SK-MEL-5 (cell line): Measurements from ENCODE around the gene LMO7. TPM values are rescaled to one million over a fixed set of nuclear protein-coding genes. Genes with fewer than 3 reads are reported as not detected.

Experiments
- DNase-seq: peaks from one replicate; pipeline ENCODE4 v3.0.0-alpha.2; 2016; ENCODE audit warnings: low read depth, low spot score
- in situ Hi-C: cut with HindIII; loops from 2 replicates; pipeline ENCODE4 v1.10.0; 2016; ENCODE audit warnings: low sequenced_read_pairs, high pct_unique_total_duplicates, low pct_unique_long_range_greater_than_20kb
- total RNA-seq: library from RNA; depleted of rRNA; stranded (reverse); fragments of >200 nt; shearing (Covaris generic); gene quantifications from 2 replicates; pipeline ENCODE4 v1.2.3, GENCODE V29; 2014

LMO7 gene
- total RNA-seq, 1 experiment from 2014 or later = 2.4 TPM

DNA sequence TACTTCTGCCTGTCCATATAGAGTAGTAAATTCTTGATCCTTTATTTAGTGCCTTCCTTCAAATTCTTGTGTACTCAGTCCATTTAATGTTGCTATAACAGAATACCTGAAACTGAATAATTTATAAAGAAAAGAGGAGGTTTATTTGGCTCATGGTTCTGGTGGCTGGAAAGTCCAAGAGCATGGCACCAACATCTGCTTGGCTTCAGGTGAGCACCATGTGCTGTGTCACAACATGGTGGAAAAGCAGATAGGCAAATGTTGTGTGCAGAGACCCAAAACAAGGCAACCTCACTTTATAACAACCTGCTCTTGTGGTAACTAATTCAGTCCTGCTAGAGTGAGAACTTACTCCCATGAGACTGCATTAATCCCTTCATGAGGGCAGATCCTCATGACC, 195.3 kb downstream of the LMO7 start:
- no peak for DNase-seq
- in situ Hi-C loops = no loop called here

DNA sequence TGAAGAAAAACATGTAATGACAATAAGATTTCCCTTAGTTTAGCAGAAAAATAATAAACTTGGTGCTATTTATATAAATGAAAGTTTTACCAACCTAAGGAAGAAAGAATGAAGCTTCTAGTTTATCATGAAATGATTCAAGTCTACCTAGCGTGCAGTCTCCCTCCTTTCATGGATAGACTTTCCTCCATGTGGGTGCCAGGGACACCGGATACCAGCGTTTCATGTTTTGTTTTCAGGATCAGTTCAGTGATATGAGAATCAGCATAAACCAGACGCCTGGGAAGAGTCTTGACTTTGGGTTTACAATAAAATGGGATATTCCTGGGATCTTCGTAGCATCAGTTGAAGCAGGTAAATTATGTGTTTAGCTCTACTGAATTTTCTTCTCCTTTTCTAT, 196.7 kb downstream of the LMO7 start:
- in situ Hi-C loops = no loop called here
- no peak for DNase-seq

GRCh38 chr13:75836441-75836840, 200.3 kb downstream of the LMO7 start:
- in situ Hi-C loops = no loop called here
- no peak for DNase-seq

GRCh38 chr13:75838366-75839005, 202.4 kb downstream of the LMO7 start:
- in situ Hi-C loops = no loop called here
- DNase-seq = no peak

DNA sequence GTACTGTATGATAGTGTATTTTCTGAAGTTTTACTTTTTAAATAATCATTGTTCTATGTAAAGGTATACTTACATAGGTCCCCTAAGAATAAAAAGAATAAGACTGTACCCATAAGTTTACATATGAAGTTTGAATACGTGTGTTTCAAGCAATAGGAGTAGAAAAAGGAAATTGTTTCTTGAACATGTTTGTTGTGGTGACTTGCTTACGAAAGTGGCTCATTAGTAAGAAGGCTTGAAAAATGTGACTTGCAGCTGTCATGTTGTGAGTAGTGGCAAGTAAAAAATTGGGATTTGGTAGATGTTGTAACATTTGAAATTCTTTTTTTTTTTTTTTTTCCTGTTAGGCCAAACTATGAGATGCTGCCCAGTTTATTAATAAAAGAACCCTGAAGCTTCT, 203.3 kb downstream of the LMO7 start:
- in situ Hi-C loops = no loop called here
- DNase-seq = no peak

- DNase-seq = no peak
Observed at GRCh38 chr13:75841905-75842304, 205.8 kb downstream of the LMO7 start.

GRCh38 chr13:75843074-75843473, 206.9 kb downstream of the LMO7 start:
- no peak for DNase-seq

More at GRCh38 chr13:75841905-75842304, 205.8 kb downstream of the LMO7 start:
- in situ Hi-C loops = no loop called here

DNA sequence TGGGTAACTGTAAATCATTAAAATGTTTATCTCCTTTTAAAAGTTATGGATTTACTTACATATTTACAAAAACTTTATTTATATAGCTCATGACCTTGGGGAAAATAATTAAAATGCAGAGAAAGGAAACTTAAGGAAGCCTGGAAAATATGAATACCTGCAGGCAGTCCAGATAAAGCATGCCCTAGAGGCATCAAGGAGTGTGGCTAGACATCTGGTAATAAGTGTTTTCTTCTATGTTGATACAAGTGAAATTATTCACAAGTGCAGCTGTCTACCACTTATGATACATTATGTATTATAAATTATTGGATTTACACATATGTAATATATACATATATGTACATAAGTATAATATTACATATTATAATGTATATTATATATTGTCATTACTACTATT, 207.9 kb downstream of the LMO7 start:
- DNase-seq = no peak
- in situ Hi-C loops = no loop called here

More at GRCh38 chr13:75843074-75843473, 206.9 kb downstream of the LMO7 start:
- in situ Hi-C loops = no loop called here

DNA sequence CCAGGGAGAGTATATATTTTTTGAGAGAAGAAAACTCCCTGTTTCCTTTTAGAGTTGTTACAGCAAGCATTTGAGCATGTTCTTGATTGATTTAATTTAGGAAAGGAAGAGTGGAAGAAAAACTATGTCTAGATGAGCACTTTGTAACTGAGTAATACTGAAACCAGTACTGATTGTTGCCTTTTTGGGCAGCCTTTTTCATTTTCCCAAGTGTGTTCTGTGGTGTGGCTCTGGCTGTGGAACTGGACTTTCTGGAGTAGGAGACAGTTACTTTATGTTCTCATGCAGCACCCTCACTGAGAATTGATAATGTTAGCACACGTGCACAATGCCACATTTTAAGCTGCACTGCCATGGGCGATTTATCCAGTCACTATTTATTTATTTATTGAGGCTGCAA, 211.5 kb downstream of the LMO7 start:
- in situ Hi-C loops = no loop called here
- DNase-seq = no peak

- DNase-seq = no peak
- in situ Hi-C loops = no loop called here
Observed at GRCh38 chr13:75850916-75851315, 214.8 kb downstream of the LMO7 start.

GRCh38 chr13:75855216-75855615, 219.1 kb downstream of the LMO7 start:
- in situ Hi-C loops = no loop called here
- no peak for DNase-seq

GRCh38 chr13:75855847-75856246, 219.7 kb downstream of the LMO7 start:
- in situ Hi-C loops = no loop called here
- no peak for DNase-seq

GRCh38 chr13:75857291-75857690, 221.2 kb downstream of the LMO7 start:
- in situ Hi-C loops = no loop called here

GRCh38 chr13:75860935-75861334, 224.8 kb downstream of the LMO7 start:
- no peak for DNase-seq
- in situ Hi-C loops = no loop called here

More at GRCh38 chr13:75857291-75857690, 221.2 kb downstream of the LMO7 start:
- no peak for DNase-seq

DNA sequence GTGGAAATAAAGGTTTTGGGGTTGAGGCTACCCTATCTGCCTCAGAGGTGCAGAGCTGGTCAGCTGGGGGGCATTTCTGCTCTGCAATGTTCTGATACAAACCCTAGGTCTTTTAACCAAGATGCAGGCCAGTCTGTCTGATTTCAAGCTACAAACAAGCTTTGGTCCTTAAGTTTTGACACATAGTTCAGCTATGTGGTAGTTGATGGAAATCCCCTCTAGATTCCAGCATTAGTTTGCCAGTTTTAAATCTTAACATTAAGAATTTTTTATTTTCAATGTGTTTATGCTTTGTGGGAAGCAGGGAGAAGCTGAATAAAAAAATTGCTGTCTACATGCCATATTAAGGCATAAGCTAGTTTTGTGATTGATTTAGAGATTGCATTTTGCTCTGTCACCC, 225.7 kb downstream of the LMO7 start:
- in situ Hi-C loops = no loop called here
- no peak for DNase-seq

GRCh38 chr13:75864718-75865117, 228.6 kb downstream of the LMO7 start:
- DNase-seq = no peak
- in situ Hi-C loops = no loop called here

DNA sequence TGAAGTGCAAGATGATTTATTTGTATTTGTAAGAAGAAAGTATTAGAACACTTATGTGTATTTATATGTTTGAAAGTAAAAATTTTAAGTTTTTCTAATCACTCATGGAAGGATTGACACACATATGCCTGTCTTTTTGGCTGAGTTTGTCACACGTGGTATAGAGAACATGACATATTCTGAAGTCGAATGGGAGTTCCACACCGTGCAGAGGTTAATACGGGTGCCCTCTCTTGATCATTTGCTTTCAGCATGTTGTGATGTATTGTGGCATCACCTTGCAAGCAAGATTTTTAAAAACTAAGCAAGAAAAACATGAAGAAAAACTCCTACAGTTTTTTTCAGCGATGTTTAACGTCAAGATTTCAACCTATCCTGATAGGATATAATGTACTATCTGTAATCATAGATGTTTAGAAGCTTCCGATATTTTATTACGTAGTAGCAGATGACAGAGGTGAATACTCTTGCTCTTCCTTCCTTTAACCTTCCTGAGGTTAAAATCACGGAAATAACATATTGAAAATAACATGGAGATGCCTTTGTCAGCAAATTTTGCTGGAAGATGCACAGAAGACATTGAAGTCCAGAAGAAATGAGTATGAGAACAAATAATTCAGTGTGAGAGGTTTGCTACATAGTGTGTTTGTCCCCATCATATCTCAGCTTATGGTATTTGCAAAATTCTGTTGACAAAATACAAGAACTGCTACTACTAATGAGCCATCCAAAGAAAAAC, 231.4 kb downstream of the LMO7 start:
- in situ Hi-C loops = no loop called here
- DNase-seq = no peak

DNA sequence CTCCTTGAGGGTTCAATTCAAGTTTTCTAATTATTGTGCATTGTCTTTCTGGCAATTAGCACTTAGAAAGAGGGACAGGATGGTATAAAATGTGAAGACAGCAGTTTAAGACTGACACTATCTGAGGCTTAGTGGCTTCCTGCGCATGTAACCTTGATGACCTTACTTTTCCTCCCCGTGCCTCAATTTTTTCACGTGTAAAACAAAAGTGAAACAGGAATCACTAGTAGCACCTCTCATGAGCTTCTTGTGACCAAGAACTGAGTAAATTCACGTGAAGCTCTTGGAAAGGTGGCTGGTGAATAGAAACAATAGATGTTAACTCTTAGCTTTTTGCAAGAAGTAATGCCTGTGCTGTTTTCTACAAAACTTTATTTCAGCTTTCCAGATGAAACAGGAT, 233.9 kb downstream of the LMO7 start:
- in situ Hi-C loops = no loop called here
- DNase-seq = no peak

- DNase-seq = peak; percentile 43
- in situ Hi-C loops = no loop called here
Observed at GRCh38 chr13:75870397-75870903, 234.3 kb downstream of the LMO7 start.
